ENCODE results near the gene KDM4F.
A peak's percentile ranks its signal among the peaks of the same experiment; 100 is the strongest.

KDM4F gene

DNA sequence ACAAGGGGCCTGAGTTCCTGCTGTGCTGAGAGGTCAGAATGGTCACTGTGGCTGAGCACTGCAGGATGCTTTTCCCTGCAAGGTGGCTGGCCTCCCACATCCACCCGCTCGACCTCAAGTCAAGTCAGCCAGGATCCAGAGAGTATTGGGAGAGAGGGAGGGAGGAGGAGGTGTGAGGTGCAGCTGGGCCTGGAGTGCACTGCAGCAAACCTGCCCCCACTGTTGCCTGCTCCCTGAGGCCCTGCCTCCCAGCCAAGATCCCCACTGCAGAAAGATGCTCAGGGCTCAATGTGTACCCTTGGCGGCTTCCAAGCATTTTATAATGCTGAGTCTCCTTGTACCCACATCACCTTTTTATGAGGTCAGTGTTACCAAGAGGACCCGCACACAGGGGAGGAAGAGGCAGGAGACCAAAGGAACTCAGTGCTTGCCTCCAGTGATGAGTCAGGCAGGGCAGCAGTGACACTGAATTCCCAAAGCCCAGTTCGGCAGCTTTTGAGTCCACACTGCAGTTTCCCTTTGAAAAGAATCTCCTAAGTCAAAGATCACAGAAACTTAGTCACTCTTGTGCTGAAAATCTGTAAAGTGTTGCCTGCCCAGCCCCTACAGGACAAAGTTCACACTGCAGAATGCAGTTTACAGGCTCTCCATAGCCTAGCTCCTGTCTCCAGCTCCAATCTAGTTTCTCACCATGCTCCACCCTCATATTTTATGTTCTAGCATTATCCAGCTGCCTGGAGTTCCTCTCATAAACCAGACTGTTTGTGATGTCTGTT lies 43.5 kb downstream of the KDM4F start:
- DNase-seq = no peak

- DNase-seq = peak; percentile 15
These were observed 44.3 kb downstream of the KDM4F start for GRCh38 chr11:95093548-95093947.

DNA sequence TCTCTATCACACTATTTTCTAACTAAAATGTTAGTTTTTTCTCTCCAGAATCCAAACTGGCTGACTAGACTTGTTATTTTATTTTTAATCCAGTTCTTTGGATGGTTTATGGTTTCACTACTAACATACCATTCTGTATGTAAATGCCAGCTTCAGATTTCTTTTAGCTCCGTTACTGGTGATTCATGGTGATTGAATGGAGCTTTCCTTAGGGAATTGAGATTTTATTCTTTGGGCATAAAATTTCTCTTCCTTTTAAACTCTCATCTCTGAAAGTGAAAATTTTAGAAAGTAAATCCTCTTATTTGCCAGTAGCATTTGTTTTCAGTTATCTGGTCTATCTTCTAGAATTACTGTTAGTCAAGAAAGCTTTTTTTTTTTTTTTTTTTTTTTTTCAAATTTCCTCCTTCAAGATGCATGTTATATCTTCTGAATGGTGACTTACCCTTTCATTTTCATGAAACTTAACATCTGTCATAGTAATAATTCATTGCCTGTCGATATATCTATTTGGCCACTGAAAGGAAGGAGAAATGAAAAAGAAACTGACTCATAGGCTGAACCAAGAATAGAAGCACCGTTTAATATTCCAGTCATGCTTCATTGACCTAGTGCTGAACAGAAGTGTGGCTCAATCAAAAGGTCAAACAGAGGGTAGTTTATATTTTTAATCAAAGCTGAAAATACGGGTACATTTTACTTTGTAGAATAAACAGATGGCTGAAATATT lies 46.8 kb downstream of the KDM4F start:
- DNase-seq = no peak

- DNase-seq = no peak
These were observed 48.0 kb downstream of the KDM4F start for GRCh38 chr11:95097209-95097608.

DNA sequence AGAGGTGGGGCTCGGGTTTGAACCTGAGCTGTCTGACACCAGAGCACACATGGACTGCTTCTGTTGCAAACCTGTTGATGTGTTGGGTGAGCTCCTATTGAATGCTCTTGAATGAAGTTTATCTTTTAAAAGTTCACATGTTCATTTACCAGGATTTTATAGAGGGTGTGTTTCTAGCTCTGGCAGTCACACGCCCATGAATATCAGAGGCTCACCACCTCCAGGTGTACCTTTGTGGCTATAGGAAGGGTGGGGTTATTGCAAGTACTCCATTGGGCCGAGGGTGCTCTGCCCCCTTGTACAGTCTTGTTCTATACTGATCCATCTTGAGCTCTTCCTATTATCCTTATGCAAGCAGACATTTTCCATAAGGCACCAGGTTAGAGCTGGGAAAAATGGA lies 49.6 kb downstream of the KDM4F start:
- no peak for DNase-seq

GRCh38 chr11:95100191-95100648 lies 51.0 kb downstream of the KDM4F start:
- DNase-seq = no peak

Data from COR-L47 (cell line).